ENCODE measurements around the gene VPS39.

The VPS39 gene, protein sequence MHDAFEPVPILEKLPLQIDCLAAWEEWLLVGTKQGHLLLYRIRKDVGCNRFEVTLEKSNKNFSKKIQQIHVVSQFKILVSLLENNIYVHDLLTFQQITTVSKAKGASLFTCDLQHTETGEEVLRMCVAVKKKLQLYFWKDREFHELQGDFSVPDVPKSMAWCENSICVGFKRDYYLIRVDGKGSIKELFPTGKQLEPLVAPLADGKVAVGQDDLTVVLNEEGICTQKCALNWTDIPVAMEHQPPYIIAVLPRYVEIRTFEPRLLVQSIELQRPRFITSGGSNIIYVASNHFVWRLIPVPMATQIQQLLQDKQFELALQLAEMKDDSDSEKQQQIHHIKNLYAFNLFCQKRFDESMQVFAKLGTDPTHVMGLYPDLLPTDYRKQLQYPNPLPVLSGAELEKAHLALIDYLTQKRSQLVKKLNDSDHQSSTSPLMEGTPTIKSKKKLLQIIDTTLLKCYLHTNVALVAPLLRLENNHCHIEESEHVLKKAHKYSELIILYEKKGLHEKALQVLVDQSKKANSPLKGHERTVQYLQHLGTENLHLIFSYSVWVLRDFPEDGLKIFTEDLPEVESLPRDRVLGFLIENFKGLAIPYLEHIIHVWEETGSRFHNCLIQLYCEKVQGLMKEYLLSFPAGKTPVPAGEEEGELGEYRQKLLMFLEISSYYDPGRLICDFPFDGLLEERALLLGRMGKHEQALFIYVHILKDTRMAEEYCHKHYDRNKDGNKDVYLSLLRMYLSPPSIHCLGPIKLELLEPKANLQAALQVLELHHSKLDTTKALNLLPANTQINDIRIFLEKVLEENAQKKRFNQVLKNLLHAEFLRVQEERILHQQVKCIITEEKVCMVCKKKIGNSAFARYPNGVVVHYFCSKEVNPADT

DNA sequence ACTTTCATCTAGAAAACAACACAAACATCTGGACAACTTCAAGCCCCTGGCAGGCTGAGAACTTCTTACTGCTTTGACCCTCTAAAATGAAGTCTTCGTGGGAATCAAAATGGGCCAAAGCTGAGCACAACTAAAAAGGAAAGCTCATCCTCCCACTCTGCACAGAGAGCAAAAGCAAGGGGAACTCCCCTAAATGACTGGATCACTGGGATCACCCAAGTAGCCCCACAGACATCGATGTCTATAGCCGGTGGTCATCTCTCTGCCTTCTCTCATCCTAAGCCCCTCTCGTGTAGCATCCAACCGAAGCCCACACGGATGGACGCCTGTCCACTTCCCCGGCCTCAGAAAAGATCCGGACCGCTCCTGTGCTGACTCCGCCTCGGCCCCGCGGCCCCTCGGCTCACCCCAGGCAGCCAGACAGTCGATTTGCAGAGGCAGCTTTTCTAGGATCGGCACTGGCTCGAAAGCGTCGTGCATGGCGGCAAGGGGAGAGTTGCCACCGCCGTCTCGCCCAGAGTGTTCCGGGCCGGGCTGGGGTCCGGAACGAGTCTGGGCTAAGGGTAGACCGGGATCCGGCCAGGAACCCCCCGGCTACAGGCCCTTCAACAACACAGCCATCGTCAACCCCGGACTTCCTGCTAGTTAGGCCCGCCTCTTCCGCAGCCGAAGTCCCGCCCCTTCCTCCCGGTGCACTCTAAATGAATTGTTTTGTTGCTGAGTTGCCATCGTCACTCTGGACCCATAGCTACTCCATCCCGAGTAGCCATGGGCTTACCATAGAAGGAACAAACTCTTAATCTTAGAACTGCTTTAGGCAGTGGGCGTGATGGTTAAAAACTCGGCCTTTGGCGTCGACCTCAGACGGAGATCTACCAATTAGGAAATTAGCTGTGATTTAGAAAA lies at the start of gene VPS39:
TSS of gene VPS39 (minus strand) at position 631 of the 906 bp plus-strand sequence. CDS start at position 480, 151 bp downstream.
- Histone ChIP-seq H3K4me3 (ENCODE audit: low read depth in 1 of 2, low read length in 2 of 2) (peak within 1 kb of the TSS; percentile 79 to 89), H3K27me3 (ENCODE audit: insufficient read depth, low read length, poor library complexity) (no peaks in the 10 kb centered on the region), H3K4me2 (ENCODE audit: insufficient read depth, low read length) (peak within 1 kb of the TSS; percentile 84), H3K79me2 (ENCODE audit: insufficient read depth, low read length) (peaks cover 43% of the 10 kb centered on the region), H4K20me1 (ENCODE audit: insufficient read depth, low read length) (peaks cover 4% of the 10 kb centered on the region; the same call in 1 of the 2 replicates), H3K27ac (ENCODE audit: low read length) (peak within 1 kb of the TSS; percentile 76), H3K36me3 (ENCODE audit: insufficient read depth, low read length) (peaks cover 25% of the 10 kb centered on the region), H2AFZ (ENCODE audit: low read depth, low read length) (peak within 1 kb of the TSS; percentile 91), H3K9ac (ENCODE audit: low read depth, low read length) (peak within 1 kb of the TSS; percentile 92), H3K9me3 (ENCODE audit: insufficient read depth, low read length, severe bottlenecking) (no peaks in the 10 kb centered on the region), H3K4me1 (ENCODE audit: insufficient read depth, low read length) (peaks cover 32% of the 10 kb centered on the region)
- TF ChIP-seq, protein P1, sequence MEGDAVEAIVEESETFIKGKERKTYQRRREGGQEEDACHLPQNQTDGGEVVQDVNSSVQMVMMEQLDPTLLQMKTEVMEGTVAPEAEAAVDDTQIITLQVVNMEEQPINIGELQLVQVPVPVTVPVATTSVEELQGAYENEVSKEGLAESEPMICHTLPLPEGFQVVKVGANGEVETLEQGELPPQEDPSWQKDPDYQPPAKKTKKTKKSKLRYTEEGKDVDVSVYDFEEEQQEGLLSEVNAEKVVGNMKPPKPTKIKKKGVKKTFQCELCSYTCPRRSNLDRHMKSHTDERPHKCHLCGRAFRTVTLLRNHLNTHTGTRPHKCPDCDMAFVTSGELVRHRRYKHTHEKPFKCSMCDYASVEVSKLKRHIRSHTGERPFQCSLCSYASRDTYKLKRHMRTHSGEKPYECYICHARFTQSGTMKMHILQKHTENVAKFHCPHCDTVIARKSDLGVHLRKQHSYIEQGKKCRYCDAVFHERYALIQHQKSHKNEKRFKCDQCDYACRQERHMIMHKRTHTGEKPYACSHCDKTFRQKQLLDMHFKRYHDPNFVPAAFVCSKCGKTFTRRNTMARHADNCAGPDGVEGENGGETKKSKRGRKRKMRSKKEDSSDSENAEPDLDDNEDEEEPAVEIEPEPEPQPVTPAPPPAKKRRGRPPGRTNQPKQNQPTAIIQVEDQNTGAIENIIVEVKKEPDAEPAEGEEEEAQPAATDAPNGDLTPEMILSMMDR (IDR thresholded peaks at IDR 0.05; ENCODE audit: borderline replicate concordance, extremely low read depth, low read length, poor library complexity, severe bottlenecking) = no peak
- no peak for TF ChIP-seq EZH2 (IDR thresholded peaks at IDR 0.05; ENCODE audit: borderline replicate concordance, low read depth, low read length, severe bottlenecking)
- peak; percentile 99 for ATAC-seq (ENCODE audit: insufficient read depth, low read depth)
- DNase-seq = peak; percentile 85

DNA sequence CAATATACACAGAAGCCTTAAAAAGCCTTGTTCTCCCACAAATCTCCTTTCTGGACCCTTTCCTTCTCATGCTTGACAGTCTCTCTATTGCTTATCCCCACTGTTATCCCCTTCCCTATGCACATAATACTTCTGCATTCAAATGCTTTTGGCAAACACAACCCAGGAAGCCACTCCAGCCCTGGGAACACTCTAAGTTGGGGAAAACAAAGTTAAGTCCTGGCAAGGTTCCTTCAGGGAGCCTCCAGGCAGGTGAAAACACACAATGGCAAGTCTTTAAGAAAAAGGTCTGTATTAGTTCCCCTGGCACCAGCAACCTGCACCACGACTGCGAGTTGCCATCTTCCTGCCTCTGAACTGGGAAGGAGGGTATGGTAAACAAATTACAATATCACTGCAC lies 45.2 kb upstream of the VPS39 start:
- Histone ChIP-seq H3K36me3 (ENCODE audit: insufficient read depth, low read length) (peaks cover 51% of the 10 kb centered on the region), H4K20me1 (ENCODE audit: insufficient read depth, low read length) (no peaks in the 10 kb centered on the region)

DNA sequence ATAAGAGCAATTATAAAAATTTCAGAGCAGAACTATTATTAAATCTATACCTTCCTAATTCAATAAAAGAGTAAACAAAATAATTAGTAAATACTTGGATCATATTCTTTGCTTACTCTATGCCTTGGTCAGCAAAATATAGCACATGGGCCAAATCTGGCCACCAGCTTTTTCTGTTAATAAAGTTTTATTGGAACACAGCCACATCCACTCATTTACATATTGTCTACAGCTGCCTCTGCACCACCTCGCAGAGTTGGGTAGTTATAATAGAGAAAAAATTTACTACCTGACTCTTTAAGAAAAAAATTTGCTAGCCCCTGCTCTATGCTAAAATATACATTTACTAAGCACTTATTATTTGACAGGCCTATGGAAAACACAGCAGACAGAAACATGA lies 32.7 kb upstream of the VPS39 start:
- no peak for ATAC-seq (ENCODE audit: insufficient read depth, low read depth)
- TF ChIP-seq, protein P1 (IDR thresholded peaks at IDR 0.05; ENCODE audit: borderline replicate concordance, extremely low read depth, low read length, poor library complexity, severe bottlenecking) = no peak
- TF ChIP-seq EZH2 (IDR thresholded peaks at IDR 0.05; ENCODE audit: borderline replicate concordance, low read depth, low read length, severe bottlenecking) = no peak
- no peaks in the 10 kb centered on the region for H3K27me3 ChIP-seq (ENCODE audit: insufficient read depth, low read length, poor library complexity)
- H3K4me3 ChIP-seq (ENCODE audit: low read depth in 1 of 2, low read length in 2 of 2) = no peak overlapping the region
- H4K20me1 ChIP-seq (ENCODE audit: insufficient read depth, low read length) = no peaks in the 10 kb centered on the region
- H3K27ac ChIP-seq (ENCODE audit: low read length) = no peak overlapping the region
- H3K9me3 ChIP-seq (ENCODE audit: insufficient read depth, low read length, severe bottlenecking) = no peaks in the 10 kb centered on the region
- no peak overlapping the region for H2AFZ ChIP-seq (ENCODE audit: low read depth, low read length)
- H3K9ac ChIP-seq (ENCODE audit: low read depth, low read length) = no peak overlapping the region
- no peak for DNase-seq
- no peak overlapping the region for H3K4me2 ChIP-seq (ENCODE audit: insufficient read depth, low read length)
- H3K36me3 ChIP-seq (ENCODE audit: insufficient read depth, low read length) = peaks cover 43% of the 10 kb centered on the region
- H3K79me2 ChIP-seq (ENCODE audit: insufficient read depth, low read length) = no peaks in the 10 kb centered on the region
- H3K4me1 ChIP-seq (ENCODE audit: insufficient read depth, low read length) = 0 out of 2 replicates have a peak, but pooled peaks cover 4% of the 10 kb centered on the region

More for the DNA sequence above, 45.2 kb upstream of the VPS39 start:
- Histone ChIP-seq H3K4me2 (ENCODE audit: insufficient read depth, low read length) (no peak overlapping the region), H3K27ac (ENCODE audit: low read length) (no peak overlapping the region), H3K9me3 (ENCODE audit: insufficient read depth, low read length, severe bottlenecking) (peaks cover 10% of the 10 kb centered on the region), H2AFZ (ENCODE audit: low read depth, low read length) (no peak overlapping the region), H3K4me3 (ENCODE audit: low read depth in 1 of 2, low read length in 2 of 2) (no peak overlapping the region), H3K27me3 (ENCODE audit: insufficient read depth, low read length, poor library complexity) (no peaks in the 10 kb centered on the region), H3K79me2 (ENCODE audit: insufficient read depth, low read length) (no peaks in the 10 kb centered on the region), H3K4me1 (ENCODE audit: insufficient read depth, low read length) (no peaks in the 10 kb centered on the region), H3K9ac (ENCODE audit: low read depth, low read length) (no peak overlapping the region)
- TF ChIP-seq, protein P1 (IDR thresholded peaks at IDR 0.05; ENCODE audit: borderline replicate concordance, extremely low read depth, low read length, poor library complexity, severe bottlenecking) = no peak
- no peak for TF ChIP-seq EZH2 (IDR thresholded peaks at IDR 0.05; ENCODE audit: borderline replicate concordance, low read depth, low read length, severe bottlenecking)
- ATAC-seq (ENCODE audit: insufficient read depth, low read depth) = no peak
- DNase-seq = no peak

Measured in DND-41 (cell line).